ENCODE results near the gene ZNF512B. TPM values are rescaled to one million over a fixed set of nuclear protein-coding genes. Genes with fewer than 3 reads are reported as not detected.
"Not testable (repeated sequence)": the region's sequence is repeated elsewhere in the genome, so short reads cannot be mapped to it uniquely, and the experiment has no call there.

Gene ZNF512B
- total RNA-seq, 1 experiment from 2014 or later: 10.3 TPM

- TF ChIP-seq ZBTB33 (IDR thresholded peaks at IDR 0.05; ENCODE audit: extremely low read depth, insufficient replicate concordance, low read length): no peak
- no peak for TF ChIP-seq EGR1 (IDR thresholded peaks at IDR 0.05; ENCODE audit: low read depth)
- no peak for TF ChIP-seq JUND (IDR thresholded peaks at IDR 0.05)
- TF ChIP-seq SRF (IDR thresholded peaks at IDR 0.05; ENCODE audit: low read depth): no peak
- no peak for TF ChIP-seq EZH2 (IDR thresholded peaks at IDR 0.05)
- no peak for TF ChIP-seq POLR2AphosphoS5 (IDR thresholded peaks at IDR 0.05; ENCODE audit: low read depth, low read length)
- no peak for TF ChIP-seq EZH2phosphoT487 (IDR thresholded peaks at IDR 0.05; ENCODE audit: borderline replicate concordance)
- no peak for TF ChIP-seq MAX (IDR thresholded peaks at IDR 0.05)
These were observed 7.9 kb downstream of the ZNF512B start (continued) for GRCh38 chr20:63961664-63962425.

GRCh38 chr20:63960654-63961621 is 8.8 kb downstream of the ZNF512B start:
- H3K9me2 ChIP-seq (ENCODE audit: insufficient read depth); H3K27ac ChIP-seq (ENCODE audit: low read depth, low read length); ATAC-seq; H4K20me1 ChIP-seq (ENCODE audit: insufficient read depth); CTCF ChIA-PET; H3K27me3 ChIP-seq (ENCODE audit: insufficient read depth, low read length); H3K4me3 ChIP-seq (replicated peaks in 1 of 2; ENCODE audit: low read depth in 1 of 2, low read length in 2 of 2); H3K36me3 ChIP-seq (ENCODE audit: control insufficient read depth in 1 of 2, insufficient read depth in 2 of 2, low read length in 2 of 2); DNase-seq (ENCODE audit: low read depth, low spot score); H3K79me2 ChIP-seq (ENCODE audit: insufficient read depth, low read length); POLR2A ChIA-PET; H2AFZ ChIP-seq (ENCODE audit: low read depth, low read length, poor library complexity, severe bottlenecking); H3K4me2 ChIP-seq (ENCODE audit: low read length); BruUV-seq (replicated peaks); intact Hi-C loops (cut with micrococcal nuclease); H3K9me3 ChIP-seq (ENCODE audit: control insufficient read depth in 1 of 2, insufficient read depth in 1 of 2, low read depth in 1 of 2, low read length in 2 of 2); H3K9ac ChIP-seq (ENCODE audit: low read length); RAD21 ChIA-PET (ENCODE audit: low non-redundant PET in 1 of 2, low total read pairs in 2 of 2, uncharacterized antibody in 2 of 2, unreplicated experiment in 2 of 2): not testable (repeated sequence)
- H3K4me1 ChIP-seq (ENCODE audit: control insufficient read depth in 1 of 2, insufficient read depth in 2 of 2, low read length in 2 of 2): peaks cover 11 to 27% of the 10 kb centered on the region in 2 experiments; a peak in 3 of 4 replicates

All from HCT116 (cell line).